SK-N-SH treated with all-trans-retinoic acid at 6 μM for 48 hours (cell line): ENCODE measurements around the gene FBXO7.

ENCODE experiments used
- ATAC-seq: fragments of 200-7000 bp; cut with Tn5 transposase; 3 replicates; pipeline ENCODE4 v1.9.1; 2020; ENCODE audit warnings: mild to moderate bottlenecking, moderate library complexity
- ARNTL ChIP-seq: fragments of 450-650 bp; formaldehyde crosslinking; IDR thresholded peaks from 2 replicates; pipeline ENCODE4 v1.5.0; 2020; ENCODE audit warnings: low read depth, mild to moderate bottlenecking, moderate library complexity, borderline replicate concordance
- ESRRG ChIP-seq: fragments of 250-450 bp; sonication (Bioruptor Pico); IDR thresholded peaks from 2 replicates; pipeline ENCODE4 v1.6.1; 2021; ENCODE audit warnings: mild to moderate bottlenecking
- GLIS3 ChIP-seq: fragments of 250-450 bp; sonication (Bioruptor Pico); IDR thresholded peaks from 2 replicates; pipeline ENCODE4 v1.5.0; 2020; ENCODE audit warnings: mild to moderate bottlenecking, moderate library complexity
- ISL1 ChIP-seq: fragments of 250-450 bp; sonication (Bioruptor Pico); IDR thresholded peaks from 2 replicates; pipeline ENCODE4 v2.1.2; 2022; ENCODE audit warnings: mild to moderate bottlenecking, moderate library complexity
- PPARA ChIP-seq: fragments of 250-450 bp; sonication (Bioruptor Pico); IDR thresholded peaks from 2 replicates; pipeline ENCODE4 v1.5.0; 2020; ENCODE audit warnings: mild to moderate bottlenecking, borderline replicate concordance
- RARB ChIP-seq: fragments of 250-450 bp; sonication (Bioruptor Pico); IDR thresholded peaks from 2 replicates; pipeline ENCODE4 v1.8.0; 2021; ENCODE audit warnings: mild to moderate bottlenecking, moderate library complexity
- SNAI2 ChIP-seq: fragments of 250-450 bp; sonication (Bioruptor Pico); IDR thresholded peaks from 2 replicates; pipeline ENCODE4 v1.5.0; 2020; ENCODE audit warnings: mild to moderate bottlenecking, moderate library complexity
- TOX ChIP-seq: fragments of 250-450 bp; sonication (Bioruptor Pico); IDR thresholded peaks from 2 replicates; pipeline ENCODE4 v1.8.0; 2021; ENCODE audit warnings: mild to moderate bottlenecking, moderate library complexity, borderline replicate concordance
- ZC3H10 ChIP-seq: fragments of 250-450 bp; sonication (Bioruptor Pico); IDR thresholded peaks from 2 replicates; pipeline ENCODE4 v1.5.1; 2021; ENCODE audit warnings: mild to moderate bottlenecking, moderate library complexity
- ZFP3 ChIP-seq: fragments of 250-450 bp; sonication (Bioruptor Pico); IDR thresholded peaks from 2 replicates; pipeline ENCODE4 v1.5.0; 2020; ENCODE audit warnings: mild to moderate bottlenecking, moderate library complexity
- ZNF565 ChIP-seq: fragments of 450-650 bp; formaldehyde crosslinking; conservative IDR thresholded peaks from 2 replicates; pipeline ENCODE4 v1.5.0; 2020; ENCODE audit warnings: low read depth, mild to moderate bottlenecking, moderate library complexity
- ZNF8 ChIP-seq: fragments of 450-650 bp; formaldehyde crosslinking; IDR thresholded peaks from 2 replicates; pipeline ENCODE4 v1.5.0; 2020; ENCODE audit warnings: mild to moderate bottlenecking, moderate library complexity
- TF ChIP-seq, protein P1 (sequence below): fragments of 250-450 bp; sonication (Bioruptor Pico); IDR thresholded peaks from 2 replicates; pipeline ENCODE4 v1.8.0; 2020; ENCODE audit warnings: mild to moderate bottlenecking, moderate library complexity, borderline replicate concordance
- TF ChIP-seq, protein P2 (sequence below): fragments of 250-450 bp; sonication (Bioruptor Pico); IDR thresholded peaks from 2 replicates; pipeline ENCODE4 v1.8.0; 2021; ENCODE audit warnings: low read depth, mild to moderate bottlenecking, moderate library complexity, borderline replicate concordance
- TF ChIP-seq, protein P3 (sequence below): fragments of 250-450 bp; sonication (Bioruptor Pico); IDR thresholded peaks from 2 replicates; pipeline ENCODE4 v1.5.1; 2021; ENCODE audit warnings: mild to moderate bottlenecking, moderate library complexity
- TF ChIP-seq, protein P4 (sequence below): fragments of 250-450 bp; sonication (Bioruptor Pico); IDR thresholded peaks from 2 replicates; pipeline ENCODE4 v1.5.0; 2020; ENCODE audit warnings: mild to moderate bottlenecking, moderate library complexity
- TF ChIP-seq, protein P5 (sequence below): fragments of 250-450 bp; sonication (Bioruptor Pico); IDR thresholded peaks from 2 replicates; pipeline ENCODE4 v1.5.1; 2020; ENCODE audit warnings: low read depth, mild to moderate bottlenecking, moderate library complexity

Gene FBXO7

DNA sequence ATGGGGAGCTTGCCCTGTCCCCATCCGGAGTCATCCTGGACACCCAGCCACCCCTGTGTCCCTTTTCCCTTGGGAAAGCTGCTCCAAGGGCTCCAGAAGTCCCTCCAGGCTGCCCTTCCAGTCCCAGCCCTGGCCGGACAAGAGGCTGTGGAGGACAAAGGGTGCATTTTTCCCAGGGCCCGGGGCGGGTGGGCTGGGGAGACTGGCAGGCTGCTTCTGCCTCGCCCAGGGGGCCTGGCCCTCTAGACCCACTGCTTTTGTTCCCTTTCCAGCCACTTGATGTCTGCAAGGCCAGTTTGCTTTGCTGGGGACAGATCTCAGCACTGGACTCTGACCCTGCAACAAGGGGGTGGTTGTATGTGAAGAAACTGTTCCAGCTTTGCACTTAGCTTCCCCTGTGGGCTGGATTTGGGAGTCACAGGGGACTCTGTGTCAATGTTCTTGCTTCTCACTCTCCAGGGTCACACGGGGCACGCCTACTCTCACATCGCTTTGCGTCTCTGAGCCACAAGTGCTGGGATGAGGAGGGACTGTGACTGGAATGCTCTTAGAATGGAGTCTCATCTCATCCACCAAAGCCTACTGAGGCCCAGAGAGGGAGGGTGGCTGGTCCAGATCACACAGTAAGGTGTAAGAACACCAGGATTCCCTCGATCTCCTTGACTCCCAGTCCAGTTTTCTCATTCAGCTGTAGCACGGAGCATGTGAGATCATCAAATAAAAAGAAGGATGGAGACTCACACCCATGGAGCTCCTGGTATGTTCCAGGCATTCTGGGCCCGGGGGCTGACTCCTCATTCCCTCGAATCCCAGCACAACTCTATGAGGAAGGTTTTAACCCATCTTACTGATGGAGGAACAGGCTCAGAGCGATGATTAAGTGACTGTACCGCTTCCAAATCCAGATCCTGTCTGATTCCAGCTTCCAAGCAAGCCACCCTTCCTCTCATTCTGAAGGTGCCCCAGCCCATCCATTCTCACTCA lies 59.9 kb downstream of the FBXO7 start:
- no peak for ATAC-seq
- TF ChIP-seq, protein P1, sequence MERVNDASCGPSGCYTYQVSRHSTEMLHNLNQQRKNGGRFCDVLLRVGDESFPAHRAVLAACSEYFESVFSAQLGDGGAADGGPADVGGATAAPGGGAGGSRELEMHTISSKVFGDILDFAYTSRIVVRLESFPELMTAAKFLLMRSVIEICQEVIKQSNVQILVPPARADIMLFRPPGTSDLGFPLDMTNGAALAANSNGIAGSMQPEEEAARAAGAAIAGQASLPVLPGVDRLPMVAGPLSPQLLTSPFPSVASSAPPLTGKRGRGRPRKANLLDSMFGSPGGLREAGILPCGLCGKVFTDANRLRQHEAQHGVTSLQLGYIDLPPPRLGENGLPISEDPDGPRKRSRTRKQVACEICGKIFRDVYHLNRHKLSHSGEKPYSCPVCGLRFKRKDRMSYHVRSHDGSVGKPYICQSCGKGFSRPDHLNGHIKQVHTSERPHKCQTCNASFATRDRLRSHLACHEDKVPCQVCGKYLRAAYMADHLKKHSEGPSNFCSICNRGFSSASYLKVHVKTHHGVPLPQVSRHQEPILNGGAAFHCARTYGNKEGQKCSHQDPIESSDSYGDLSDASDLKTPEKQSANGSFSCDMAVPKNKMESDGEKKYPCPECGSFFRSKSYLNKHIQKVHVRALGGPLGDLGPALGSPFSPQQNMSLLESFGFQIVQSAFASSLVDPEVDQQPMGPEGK: no peak
- TF ChIP-seq, protein P2, sequence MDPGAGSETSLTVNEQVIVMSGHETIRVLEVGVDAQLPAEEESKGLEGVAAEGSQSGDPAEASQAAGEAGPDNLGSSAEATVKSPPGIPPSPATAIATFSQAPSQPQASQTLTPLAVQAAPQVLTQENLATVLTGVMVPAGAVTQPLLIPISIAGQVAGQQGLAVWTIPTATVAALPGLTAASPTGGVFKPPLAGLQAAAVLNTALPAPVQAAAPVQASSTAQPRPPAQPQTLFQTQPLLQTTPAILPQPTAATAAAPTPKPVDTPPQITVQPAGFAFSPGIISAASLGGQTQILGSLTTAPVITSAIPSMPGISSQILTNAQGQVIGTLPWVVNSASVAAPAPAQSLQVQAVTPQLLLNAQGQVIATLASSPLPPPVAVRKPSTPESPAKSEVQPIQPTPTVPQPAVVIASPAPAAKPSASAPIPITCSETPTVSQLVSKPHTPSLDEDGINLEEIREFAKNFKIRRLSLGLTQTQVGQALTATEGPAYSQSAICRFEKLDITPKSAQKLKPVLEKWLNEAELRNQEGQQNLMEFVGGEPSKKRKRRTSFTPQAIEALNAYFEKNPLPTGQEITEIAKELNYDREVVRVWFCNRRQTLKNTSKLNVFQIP (CRISPR knock-in tag): no peak
- no peak for TF ChIP-seq ESRRG
- TF ChIP-seq, protein P3, sequence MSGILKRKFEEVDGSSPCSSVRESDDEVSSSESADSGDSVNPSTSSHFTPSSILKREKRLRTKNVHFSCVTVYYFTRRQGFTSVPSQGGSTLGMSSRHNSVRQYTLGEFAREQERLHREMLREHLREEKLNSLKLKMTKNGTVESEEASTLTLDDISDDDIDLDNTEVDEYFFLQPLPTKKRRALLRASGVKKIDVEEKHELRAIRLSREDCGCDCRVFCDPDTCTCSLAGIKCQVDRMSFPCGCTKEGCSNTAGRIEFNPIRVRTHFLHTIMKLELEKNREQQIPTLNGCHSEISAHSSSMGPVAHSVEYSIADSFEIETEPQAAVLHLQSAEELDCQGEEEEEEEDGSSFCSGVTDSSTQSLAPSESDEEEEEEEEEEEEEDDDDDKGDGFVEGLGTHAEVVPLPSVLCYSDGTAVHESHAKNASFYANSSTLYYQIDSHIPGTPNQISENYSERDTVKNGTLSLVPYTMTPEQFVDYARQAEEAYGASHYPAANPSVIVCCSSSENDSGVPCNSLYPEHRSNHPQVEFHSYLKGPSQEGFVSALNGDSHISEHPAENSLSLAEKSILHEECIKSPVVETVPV (CRISPR knock-in tag): no peak
- no peak for TF ChIP-seq TOX (CRISPR knock-in tag)
- TF ChIP-seq ARNTL (CRISPR knock-in tag): no peak
- TF ChIP-seq, protein P4, sequence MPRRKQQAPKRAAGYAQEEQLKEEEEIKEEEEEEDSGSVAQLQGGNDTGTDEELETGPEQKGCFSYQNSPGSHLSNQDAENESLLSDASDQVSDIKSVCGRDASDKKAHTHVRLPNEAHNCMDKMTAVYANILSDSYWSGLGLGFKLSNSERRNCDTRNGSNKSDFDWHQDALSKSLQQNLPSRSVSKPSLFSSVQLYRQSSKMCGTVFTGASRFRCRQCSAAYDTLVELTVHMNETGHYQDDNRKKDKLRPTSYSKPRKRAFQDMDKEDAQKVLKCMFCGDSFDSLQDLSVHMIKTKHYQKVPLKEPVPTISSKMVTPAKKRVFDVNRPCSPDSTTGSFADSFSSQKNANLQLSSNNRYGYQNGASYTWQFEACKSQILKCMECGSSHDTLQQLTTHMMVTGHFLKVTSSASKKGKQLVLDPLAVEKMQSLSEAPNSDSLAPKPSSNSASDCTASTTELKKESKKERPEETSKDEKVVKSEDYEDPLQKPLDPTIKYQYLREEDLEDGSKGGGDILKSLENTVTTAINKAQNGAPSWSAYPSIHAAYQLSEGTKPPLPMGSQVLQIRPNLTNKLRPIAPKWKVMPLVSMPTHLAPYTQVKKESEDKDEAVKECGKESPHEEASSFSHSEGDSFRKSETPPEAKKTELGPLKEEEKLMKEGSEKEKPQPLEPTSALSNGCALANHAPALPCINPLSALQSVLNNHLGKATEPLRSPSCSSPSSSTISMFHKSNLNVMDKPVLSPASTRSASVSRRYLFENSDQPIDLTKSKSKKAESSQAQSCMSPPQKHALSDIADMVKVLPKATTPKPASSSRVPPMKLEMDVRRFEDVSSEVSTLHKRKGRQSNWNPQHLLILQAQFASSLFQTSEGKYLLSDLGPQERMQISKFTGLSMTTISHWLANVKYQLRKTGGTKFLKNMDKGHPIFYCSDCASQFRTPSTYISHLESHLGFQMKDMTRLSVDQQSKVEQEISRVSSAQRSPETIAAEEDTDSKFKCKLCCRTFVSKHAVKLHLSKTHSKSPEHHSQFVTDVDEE (CRISPR knock-in tag): no peak
- no peak for TF ChIP-seq PPARA (CRISPR knock-in tag)

DNA sequence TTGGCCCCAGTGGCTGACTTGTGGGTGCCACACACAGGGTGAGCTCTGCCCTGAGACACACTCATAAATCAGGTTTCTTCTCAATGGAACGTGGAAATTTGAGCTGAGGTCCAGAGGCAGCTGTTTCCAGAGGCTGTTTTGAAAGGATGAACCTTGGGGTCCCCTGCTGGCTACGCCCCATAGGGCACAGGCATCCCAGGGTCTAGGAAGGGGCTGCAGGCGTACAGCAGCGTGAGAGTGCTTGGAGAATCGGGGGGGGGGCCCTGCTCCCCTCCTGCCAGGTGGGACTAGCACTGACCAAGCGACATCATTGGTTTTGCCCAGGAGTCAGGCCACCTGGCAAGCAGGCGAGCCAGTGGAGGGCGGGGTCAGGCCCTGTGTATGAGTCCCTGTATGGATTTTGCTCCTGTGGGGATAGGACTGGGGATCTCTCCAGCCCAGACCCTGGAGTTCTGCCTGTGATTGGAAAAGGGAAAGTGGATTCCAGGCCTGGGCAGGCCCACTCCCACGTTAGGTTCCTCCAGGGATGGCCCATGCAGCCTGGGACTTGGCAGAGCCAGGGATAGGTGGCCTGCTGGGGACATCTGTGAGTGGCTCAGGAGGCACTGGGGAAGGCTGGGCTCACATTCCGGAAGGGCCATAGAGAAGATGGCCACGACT lies 61.0 kb downstream of the FBXO7 start:
- ATAC-seq: no peak
- no peak for TF ChIP-seq ISL1 (CRISPR knock-in tag)
- TF ChIP-seq ZFP3 (CRISPR knock-in tag): no peak
- TF ChIP-seq PPARA (CRISPR knock-in tag): no peak
- TF ChIP-seq RARB (CRISPR knock-in tag): no peak
- TF ChIP-seq, protein P1: no peak
- TF ChIP-seq ARNTL (CRISPR knock-in tag): no peak
- TF ChIP-seq ZC3H10 (CRISPR knock-in tag): no peak

DNA sequence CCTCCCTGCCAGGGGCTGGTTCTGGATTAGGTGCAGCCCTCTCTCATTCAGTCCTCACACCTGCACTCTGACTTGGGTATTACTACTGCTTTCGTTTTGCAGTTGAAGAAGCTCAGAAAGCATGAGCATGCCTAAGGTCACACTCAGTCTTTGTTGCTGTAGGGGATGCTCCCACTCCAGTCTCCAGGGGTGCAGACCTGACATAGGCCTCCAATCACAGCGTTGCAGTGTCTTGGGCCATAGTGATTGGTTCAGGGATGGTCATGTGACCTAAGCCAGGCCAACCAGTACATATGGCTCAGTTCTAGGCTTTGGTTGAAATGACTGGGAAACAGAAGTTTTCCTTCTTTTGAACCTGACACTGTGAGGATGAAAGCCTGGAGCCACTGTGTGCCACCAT lies 61.7 kb downstream of the FBXO7 start:
- TF ChIP-seq ZNF565 (CRISPR knock-in tag): no peak
- TF ChIP-seq, all 23 proteins: peak for 0
- no peak for ATAC-seq

DNA sequence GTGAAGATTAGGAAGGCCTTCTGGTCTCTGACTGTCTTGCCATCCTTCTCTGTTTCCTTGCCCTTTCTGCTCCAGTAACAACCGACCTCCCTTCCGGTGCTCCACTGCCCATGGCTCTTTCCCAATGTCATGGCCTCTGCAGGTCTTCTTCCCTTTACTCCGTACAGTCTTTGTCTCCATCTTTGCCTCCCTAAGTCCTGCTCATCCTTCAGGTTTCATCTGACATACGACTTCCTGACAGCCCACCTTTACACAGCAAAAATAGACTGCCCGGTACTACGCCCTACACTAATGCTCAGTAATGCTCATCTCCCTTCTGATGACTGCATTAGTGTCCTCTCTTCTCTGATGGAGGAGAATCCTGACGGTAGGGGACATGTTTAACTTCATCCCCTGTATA lies 63.9 kb downstream of the FBXO7 start:
- ATAC-seq: no peak
- TF ChIP-seq ESRRG: no peak
- no peak for TF ChIP-seq TOX (CRISPR knock-in tag)
- TF ChIP-seq ARNTL (CRISPR knock-in tag): no peak
- TF ChIP-seq, protein P3 (CRISPR knock-in tag): no peak
- no peak for TF ChIP-seq ZNF8 (CRISPR knock-in tag)
- TF ChIP-seq ZNF565 (CRISPR knock-in tag): no peak
- TF ChIP-seq, protein P5, sequence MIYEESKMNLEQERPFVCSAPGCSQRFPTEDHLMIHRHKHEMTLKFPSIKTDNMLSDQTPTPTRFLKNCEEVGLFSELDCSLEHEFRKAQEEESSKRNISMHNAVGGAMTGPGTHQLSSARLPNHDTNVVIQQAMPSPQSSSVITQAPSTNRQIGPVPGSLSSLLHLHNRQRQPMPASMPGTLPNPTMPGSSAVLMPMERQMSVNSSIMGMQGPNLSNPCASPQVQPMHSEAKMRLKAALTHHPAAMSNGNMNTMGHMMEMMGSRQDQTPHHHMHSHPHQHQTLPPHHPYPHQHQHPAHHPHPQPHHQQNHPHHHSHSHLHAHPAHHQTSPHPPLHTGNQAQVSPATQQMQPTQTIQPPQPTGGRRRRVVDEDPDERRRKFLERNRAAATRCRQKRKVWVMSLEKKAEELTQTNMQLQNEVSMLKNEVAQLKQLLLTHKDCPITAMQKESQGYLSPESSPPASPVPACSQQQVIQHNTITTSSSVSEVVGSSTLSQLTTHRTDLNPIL (CRISPR knock-in tag): no peak
- TF ChIP-seq SNAI2: no peak
- TF ChIP-seq, protein P1: no peak
- TF ChIP-seq ISL1 (CRISPR knock-in tag): no peak
- no peak for TF ChIP-seq GLIS3
